Breast epithelium (tissue), 3 donors: ENCODE measurements around the gene OOSP3.

ENCODE experiments used
- POLR2A ChIP-seq: fragments of 450-650 bp; IDR thresholded peaks from one replicate; pipeline ENCODE4 v1.6.1; 2016; ENCODE audit warnings: antibody characterized with exemption, mild to moderate bottlenecking, moderate library complexity
- POLR2AphosphoS5 ChIP-seq, 3 donors: sonication (generic); formaldehyde crosslinking; IDR thresholded peaks; one replicate each; pipeline ENCODE4 v1.6.1; 2017; ENCODE audit warnings: antibody characterized with exemption in 3 of 3
- TF ChIP-seq, protein P1 (sequence below), 3 donors: fragments of 450-650 bp; IDR thresholded peaks; one replicate each; pipeline ENCODE4 v1.5.1; 2016 to 2017; ENCODE audit warnings: antibody characterized with exemption in 3 of 3, mild to moderate bottlenecking in 3 of 3, moderate library complexity in 3 of 3

DNA sequence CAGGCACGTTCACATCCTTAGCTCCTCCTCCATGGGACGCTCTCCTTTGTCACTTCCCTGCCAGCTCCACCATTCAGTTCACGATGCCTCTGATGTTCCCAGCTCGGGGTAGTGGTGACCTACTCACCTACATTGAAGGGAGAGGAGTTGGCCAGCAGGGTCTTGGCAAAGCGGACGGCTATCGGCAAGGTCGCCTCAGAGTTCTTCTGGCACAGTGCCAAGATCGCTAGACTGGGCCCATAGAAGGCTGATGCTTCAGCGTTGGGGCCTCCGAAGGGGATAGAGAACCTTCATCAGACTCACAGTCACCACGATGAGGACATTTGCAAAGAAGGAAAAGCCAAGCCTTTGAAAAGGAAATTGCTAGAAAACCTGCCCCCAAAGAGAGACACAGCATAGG is 36.3 kb upstream of the OOSP3 start:
- TF ChIP-seq, protein P1, sequence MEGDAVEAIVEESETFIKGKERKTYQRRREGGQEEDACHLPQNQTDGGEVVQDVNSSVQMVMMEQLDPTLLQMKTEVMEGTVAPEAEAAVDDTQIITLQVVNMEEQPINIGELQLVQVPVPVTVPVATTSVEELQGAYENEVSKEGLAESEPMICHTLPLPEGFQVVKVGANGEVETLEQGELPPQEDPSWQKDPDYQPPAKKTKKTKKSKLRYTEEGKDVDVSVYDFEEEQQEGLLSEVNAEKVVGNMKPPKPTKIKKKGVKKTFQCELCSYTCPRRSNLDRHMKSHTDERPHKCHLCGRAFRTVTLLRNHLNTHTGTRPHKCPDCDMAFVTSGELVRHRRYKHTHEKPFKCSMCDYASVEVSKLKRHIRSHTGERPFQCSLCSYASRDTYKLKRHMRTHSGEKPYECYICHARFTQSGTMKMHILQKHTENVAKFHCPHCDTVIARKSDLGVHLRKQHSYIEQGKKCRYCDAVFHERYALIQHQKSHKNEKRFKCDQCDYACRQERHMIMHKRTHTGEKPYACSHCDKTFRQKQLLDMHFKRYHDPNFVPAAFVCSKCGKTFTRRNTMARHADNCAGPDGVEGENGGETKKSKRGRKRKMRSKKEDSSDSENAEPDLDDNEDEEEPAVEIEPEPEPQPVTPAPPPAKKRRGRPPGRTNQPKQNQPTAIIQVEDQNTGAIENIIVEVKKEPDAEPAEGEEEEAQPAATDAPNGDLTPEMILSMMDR (IDR thresholded peaks at IDR 0.05): no peak
- no peak for TF ChIP-seq POLR2A
- no peak for TF ChIP-seq POLR2AphosphoS5 (IDR thresholded peaks at IDR 0.05)
